Measurements from ENCODE around the gene SNX14.

The SNX14 gene

GRCh38 chr6:85496856-85497255, 96.8 kb downstream of the SNX14 start:
- no peak for DNase-seq

- no peak for DNase-seq
Observed at GRCh38 chr6:85496009-85496579, 97.6 kb downstream of the SNX14 start.

GRCh38 chr6:85494547-85495536, 98.8 kb downstream of the SNX14 start:
- DNase-seq = no peak

- DNase-seq = no peak
Observed at GRCh38 chr6:85493389-85493788, 100.3 kb downstream of the SNX14 start.

- no peak for DNase-seq
Observed at GRCh38 chr6:85490516-85491248, 103.0 kb downstream of the SNX14 start.

- DNase-seq = no peak
Observed at GRCh38 chr6:85484948-85485347, 108.7 kb downstream of the SNX14 start.

GRCh38 chr6:85483846-85484245, 109.8 kb downstream of the SNX14 start:
- no peak for DNase-seq

GRCh38 chr6:85482905-85483700, 110.6 kb downstream of the SNX14 start:
- peak; percentile 63 to 67 for DNase-seq

GRCh38 chr6:85482206-85482904, 111.3 kb downstream of the SNX14 start:
- DNase-seq = no peak

GRCh38 chr6:85479208-85479607, 114.5 kb downstream of the SNX14 start:
- DNase-seq = no peak

GRCh38 chr6:85476532-85476931, 117.1 kb downstream of the SNX14 start:
- no peak for DNase-seq

GRCh38 chr6:85473748-85474147, 119.9 kb downstream of the SNX14 start:
- no peak for DNase-seq

- no peak for DNase-seq
Observed at GRCh38 chr6:85472744-85473143, 120.9 kb downstream of the SNX14 start.

GRCh38 chr6:85470023-85470410, 123.6 kb downstream of the SNX14 start:
- peak; percentile 83 to 89 for DNase-seq

GRCh38 chr6:85469276-85470022, 124.2 kb downstream of the SNX14 start:
- no peak for DNase-seq

GRCh38 chr6:85468326-85468725, 125.3 kb downstream of the SNX14 start:
- DNase-seq = peak in 1 of 2 experiments; percentile 7

GRCh38 chr6:85465762-85466161, 127.9 kb downstream of the SNX14 start:
- DNase-seq = no peak

- peak; percentile 34 to 47 for DNase-seq
Observed at GRCh38 chr6:85464722-85465150, 128.9 kb downstream of the SNX14 start.

- DNase-seq = peak; percentile 45 to 49
Observed at GRCh38 chr6:85464260-85464644, 129.4 kb downstream of the SNX14 start.

- no peak for DNase-seq
Observed at GRCh38 chr6:85463621-85464259, 129.9 kb downstream of the SNX14 start.

GRCh38 chr6:85462673-85463072, 131.0 kb downstream of the SNX14 start:
- no peak for DNase-seq

All from Kasumi-1 (cell line).